ENCODE data around the gene LIMS1.

DNA sequence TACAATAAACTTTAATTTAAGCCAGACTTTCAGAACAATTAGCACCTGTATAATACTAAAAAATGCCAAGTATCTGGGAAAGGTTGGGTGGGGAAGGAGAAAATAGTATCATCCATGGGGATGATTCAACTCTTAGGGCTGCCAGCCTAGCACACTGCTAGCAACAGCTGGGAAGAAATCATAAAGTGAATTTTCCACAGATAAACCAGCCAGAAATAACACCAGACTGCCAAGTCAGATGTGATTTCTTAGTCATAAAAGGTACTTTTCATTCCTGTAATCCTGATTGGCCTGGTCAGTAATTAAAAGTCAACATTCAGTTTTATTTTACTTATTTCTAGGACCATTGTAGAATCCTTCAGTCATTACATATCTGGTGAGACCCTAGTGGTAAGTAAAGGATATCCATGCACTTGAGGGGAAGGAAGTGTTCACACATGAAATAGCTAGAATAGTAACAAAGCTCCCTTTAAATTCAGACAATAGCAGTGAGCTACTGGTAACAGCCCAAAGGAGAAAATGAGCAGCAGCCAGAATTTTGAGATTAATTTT lies 59.4 kb downstream of the LIMS1 start:
- no peak for TF ChIP-seq POLR2A (IDR thresholded peaks at IDR 0.05)
- no peak for TF ChIP-seq CTCF (IDR thresholded peaks at IDR 0.05)
- TF ChIP-seq POLR2AphosphoS5 (IDR thresholded peaks at IDR 0.05) = no peak
- TF ChIP-seq EP300 (IDR thresholded peaks at IDR 0.05) = no peak

Measured in stomach (tissue), 4 donors.